ENCODE results near the gene FAM199X. TPM values are rescaled to one million over a fixed set of nuclear protein-coding genes. Genes with fewer than 3 reads are reported as not detected.

FAM199X gene
- 19.6 and 22.4 TPM in 2 replicates for total RNA-seq

DNA sequence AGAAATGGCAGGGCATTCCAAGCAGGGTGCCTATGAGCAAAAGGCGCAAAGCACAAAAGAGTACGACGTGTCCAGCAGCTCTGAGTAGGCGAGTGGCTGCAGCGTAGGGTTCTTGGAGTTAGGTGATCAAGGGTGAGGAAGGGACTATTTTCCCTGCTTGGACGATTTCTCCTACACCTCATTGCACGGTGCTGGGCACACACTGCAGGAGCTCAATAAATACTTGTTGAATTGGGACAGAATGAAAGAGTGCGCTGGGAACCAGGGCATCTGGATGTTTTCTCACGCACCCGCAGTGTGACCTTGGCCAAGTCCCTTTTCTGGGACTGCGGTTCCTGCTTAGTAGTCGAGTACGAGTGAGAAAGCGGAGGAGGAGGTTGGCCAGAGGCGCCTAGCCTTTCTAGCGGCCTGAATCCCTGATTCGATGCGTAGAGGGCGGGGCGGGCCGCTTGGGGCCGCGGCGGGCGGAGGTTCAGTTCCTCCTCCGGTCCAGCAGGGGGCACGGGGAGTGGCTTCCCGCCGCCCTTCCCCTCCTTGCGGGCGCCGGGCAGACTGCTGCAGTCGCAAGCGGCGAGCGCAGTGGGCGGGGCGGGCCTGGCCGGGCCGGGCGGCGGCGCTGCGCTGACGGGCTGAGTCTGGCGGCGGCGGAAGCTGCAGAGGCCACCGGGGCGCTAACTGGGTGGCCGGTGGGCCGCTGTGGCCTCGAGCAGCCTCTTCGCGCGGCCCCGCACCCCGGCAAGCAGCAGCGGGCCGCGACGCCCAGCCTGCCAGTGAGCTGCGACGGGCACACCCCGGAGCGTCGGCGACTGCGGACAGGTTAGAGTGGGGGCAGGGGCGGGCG lies at the start of gene FAM199X:
TSS of gene FAM199X (plus strand) at position 560 of the 841 bp plus-strand sequence. CDS start 333 bp downstream, outside the sequence.
- peak; percentile 88 to 89 for DNase-seq (ENCODE audit: low read depth in 2 of 2)

DNA sequence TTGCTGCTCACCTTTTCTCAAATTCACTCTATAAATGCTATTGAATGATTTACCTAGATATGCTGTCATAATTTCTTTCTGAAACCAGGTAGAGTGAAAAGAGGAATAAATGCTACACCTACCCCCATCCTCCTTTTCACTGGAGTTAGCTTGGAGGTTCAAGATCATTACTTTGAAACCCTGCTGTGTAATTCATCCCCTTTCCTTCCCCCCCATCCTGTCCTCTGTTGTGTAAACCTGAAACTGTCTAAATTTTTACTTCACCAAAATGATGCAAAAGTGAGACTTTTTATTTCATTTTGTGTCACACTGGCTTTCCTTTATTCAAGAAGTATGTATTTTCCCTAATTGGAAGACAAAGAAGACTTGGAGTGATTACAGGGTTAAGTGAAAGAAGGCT lies 48.5 kb upstream of the FAM199X start:
- no peak for DNase-seq (ENCODE audit: low read depth in 2 of 2)

DNA sequence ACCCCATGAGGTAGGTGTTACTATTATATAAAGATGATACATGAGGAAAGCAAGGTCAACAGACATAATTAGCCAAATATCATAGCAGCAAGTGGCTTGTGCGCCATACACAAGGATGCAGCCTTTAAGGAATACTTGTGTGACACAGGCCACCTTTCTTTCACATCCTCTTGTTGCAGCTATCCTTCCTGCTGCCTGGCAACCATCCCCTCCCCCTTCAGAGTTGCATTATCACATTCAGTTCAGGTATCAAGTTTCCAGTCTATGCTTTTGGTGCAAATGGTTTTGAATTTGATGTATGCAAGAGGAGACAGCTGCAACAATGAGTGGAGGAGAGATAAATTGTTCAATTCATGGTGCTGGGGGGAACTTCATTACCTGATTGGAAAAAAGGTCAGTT lies 47.5 kb upstream of the FAM199X start:
- no peak for DNase-seq (ENCODE audit: low read depth in 2 of 2)

DNA sequence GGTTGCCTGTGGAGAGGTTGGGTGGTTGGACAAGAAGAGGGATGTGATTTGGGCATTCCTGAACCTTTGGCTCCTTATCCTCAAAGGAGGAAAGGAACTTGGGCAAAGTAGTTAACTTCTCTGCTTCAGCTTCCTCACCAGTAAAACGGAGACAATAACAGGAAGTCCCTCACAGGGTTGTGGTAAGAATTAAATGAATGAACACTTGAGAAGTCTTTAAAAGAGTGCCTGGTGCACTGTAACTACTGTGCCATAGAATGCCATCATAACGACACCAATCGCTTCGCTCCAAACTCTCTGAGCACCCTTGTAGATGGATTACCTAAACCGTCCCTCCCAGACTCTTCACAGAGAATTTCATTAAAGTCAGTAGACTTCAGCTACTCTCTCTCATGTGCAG lies 43.4 kb upstream of the FAM199X start:
- peak in 1 of 2 donors; percentile 30 for DNase-seq (ENCODE audit: low read depth in 2 of 2)

DNA sequence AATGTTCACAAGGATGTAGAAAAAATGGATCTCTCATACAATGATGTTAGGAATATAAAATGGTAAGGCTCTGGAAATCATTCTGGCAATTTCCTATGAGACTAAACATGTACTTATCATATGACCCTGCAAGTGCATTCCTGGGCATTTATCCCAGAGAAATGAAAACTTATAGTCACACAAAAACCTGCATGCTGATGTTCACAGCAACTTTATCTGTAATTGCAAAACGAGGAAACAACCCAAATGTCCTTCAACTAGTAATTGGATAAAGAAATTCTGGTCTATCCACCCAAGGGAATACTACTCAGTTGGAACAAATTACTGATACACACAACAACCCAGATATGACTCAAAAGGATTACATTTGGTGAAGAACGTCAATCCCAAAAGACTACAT lies 39.4 kb upstream of the FAM199X start:
- DNase-seq (ENCODE audit: low read depth in 2 of 2): no peak

DNA sequence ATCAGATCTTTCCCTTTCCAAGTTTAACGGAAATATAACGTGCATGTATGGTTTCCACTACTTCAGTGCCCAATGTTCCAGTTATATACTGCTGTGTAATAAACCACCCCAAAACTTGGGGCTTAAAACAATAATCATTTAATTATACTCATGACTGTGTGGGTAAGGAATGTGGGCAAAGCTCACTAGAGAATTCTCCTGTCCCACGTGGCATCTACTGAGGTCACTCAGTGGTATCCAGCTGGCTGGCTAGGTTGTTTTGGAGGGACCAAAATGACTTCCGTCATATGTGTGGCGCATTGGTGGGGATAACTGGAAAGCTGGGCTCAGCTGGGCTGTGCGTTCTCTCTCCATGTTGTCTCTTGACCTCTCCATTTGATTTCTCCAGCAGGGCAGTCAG lies 35.4 kb upstream of the FAM199X start:
- no peak for DNase-seq (ENCODE audit: low read depth in 2 of 2)

DNA sequence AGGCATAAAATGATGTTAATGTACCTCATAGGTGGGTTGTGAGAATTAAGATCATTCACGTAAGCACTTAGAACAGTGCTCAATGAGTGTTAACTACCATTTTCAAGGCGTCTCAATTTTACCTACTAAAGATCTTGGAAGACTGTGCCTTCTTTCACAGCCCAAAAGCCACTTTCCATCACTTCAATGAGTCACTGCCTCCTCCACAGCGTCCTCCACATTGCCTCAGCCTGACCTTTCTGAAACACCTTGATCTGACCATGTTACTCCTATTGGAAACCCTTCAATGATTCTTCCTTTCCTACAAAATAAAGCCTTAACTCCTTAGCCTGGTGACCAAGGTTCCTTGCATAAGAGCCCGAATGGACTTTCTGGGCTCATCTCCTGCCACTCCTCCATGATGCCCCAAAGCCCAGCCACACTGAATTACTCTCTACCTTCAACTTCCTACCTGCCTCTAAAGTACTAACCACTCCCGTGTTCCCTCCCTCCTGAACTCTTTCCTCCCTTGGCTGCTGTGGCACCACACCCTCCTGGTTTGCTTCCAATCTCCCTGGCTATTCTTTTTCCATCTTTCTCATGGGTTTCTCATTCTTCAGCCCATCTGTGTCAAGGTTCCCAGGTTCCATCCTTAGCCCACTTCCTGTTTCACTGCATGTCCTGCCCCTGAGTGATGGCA lies 31.5 kb upstream of the FAM199X start:
- DNase-seq (ENCODE audit: low read depth in 2 of 2): no peak

DNA sequence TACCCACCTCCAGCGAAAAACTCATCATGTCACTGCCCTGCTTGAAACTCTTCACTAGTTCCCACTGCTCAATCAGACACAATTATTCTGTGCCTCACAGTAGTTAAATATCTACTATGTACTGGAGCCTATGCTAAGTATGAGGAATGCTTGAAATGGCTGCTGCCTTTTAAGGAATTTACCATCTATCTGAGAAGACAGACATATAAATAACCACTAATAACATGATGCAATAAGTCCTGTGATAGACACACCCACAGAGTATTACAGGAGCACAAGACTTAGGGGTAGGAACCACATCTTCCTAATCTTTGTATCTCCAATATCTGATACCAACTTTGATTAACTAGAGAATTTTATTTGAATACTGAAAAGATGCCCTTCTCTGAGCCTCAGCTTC lies 30.6 kb upstream of the FAM199X start:
- DNase-seq (ENCODE audit: low read depth in 2 of 2): no peak

DNA sequence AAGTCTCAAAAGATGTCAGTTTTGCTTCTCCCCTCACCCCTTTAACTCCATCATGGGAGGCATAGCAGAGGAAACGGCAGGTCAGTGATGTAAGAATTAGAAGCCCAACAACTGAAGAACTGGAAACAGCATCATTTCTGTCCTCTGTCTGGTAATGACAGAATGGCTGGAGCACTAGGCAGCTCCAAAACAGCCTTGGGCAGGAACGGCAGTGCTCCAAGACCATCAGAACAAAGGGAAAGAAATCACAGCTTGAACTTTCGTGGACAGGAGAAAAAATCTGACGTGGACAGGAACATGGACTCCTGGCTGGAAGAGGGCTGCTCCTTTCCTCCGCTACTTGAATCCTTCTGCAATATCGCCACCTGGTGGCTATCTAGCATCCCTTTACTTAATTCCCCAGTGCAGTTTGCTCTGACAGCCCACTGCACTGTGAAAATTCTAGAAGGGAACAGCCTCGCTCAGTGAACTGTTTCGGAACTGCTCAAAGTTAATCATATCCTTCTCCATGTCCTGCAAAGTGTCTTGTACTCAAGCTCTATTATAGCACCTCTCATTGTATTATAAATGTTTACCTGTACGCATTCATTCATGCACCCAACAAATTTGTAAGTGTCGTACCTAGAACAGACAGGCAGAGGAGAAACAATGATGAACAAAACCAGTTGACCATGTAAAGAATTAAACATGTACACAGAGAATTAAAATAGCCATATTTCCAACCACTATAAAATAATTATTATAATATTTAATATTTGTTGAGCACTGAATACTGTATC lies 29.8 kb upstream of the FAM199X start:
- DNase-seq (ENCODE audit: low read depth in 2 of 2): peak; percentile 90 to 92

DNA sequence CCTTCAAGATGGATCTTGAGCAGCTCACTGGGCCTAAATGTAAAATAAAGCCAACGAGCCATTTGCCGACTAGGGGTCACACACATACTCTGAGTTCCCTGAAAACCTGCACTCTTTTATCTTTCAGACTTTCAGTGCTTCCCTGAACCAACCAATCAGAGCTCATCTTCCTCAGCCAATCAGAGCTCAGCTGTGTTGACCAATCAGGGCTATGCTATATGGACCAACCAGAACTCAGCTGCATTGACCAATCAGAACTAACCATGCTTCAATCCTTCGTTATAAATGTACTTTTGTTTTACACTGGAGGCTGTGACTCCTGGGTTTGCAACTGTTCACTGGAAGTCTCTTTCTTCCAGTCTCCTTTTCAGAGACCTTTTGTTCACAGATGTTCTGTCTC lies 28.8 kb upstream of the FAM199X start:
- DNase-seq (ENCODE audit: low read depth in 2 of 2): peak; percentile 28 to 34

DNA sequence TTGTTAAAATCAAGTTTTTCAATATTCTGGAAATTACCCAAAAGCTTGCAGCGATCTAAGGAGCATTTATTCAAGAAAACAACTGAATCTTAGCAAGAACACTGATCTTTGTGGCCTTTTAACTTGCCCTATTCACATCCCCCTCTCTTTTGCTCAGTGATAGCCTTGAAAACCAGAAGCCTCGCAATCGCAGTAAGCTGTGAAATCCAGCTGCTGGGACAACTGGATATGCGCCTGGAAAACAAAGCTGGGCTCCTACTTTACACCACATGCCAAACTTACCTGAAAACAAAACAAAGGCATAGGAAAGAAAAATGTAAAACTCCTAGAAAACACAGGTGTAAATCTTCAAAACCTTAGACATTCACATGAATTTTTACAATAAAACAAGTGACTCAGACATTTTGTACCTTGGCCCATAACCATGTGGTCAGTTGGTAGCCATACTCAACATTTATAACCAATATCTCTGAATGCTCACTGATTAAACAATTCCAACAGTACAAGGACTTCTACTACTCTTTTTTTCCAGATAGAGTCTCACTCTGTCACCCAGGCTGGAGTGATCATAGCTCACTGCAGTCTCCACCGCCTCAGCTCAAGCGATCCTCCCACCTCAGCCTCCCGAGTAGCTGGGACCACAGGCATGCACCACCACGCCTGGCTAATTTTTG lies 25.0 kb upstream of the FAM199X start:
- DNase-seq (ENCODE audit: low read depth in 2 of 2): no peak

DNA sequence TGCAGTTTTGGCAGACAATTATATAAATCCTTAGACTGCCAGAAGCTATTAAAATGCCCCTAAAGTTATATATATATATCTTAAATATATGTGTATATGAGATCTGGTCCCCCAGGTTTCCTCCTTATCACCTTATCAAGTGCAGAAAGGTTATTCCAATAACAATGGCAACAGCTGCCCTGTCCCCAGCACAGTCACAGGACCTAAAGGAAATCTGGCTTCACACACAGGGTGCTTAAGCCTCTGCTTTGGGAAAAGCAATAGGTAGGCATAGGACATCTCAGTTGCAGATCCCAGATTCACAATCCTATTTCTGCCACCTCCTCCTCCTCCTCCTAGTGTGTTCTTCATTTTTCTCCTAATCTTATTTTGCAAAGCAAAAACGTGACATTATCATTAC lies 15.2 kb upstream of the FAM199X start:
- DNase-seq (ENCODE audit: low read depth in 2 of 2): no peak

DNA sequence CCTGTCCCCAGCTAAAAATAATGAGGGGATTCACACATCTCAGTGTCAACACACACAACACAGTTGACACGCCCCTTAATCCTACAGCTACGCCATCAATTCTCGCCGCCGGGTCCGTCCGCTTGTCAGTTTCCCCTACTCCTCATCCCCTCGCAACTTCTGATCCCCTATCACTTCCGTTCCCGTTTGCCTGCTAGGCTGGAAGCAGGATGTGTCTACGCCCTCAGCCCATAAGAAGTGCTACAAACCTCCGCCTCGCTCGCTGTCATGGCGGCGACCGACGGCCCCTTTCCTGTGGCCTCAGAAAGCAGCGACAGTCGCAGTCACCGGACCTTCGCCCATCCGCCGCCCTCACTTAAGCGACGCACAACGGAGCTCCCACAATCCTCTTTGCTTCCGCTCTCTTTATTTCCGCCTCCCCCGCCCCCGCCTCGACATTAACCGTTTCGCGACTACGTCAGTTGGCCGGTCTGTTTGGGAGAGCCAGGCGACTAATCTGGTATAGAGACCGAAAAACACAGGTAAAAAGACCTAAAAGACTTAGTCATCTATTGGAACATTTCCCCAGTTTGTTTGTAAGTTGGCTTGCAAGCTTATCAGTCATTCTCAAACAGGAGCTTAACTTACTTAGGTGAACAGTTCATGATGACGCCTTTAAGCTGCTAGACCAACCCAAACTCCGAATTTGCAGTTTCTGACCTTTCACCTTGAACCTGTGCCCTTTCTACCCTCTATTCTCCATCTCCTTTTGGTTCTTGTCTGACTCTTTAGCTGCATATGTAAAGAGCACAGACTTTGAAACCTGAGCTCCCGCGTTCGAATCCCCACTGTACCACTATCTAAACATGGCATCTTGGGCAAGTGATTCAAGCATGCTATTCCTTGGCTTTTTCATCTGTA lies 9.4 kb upstream of the FAM199X start, which contains the start of gene SLC25A53:
TSS of gene SLC25A53 (minus strand) at position 380 of the 900 bp plus-strand sequence. CDS start 51,752 bp downstream, outside the sequence.
- DNase-seq (ENCODE audit: low read depth in 2 of 2): peak; percentile 86 to 93

DNA sequence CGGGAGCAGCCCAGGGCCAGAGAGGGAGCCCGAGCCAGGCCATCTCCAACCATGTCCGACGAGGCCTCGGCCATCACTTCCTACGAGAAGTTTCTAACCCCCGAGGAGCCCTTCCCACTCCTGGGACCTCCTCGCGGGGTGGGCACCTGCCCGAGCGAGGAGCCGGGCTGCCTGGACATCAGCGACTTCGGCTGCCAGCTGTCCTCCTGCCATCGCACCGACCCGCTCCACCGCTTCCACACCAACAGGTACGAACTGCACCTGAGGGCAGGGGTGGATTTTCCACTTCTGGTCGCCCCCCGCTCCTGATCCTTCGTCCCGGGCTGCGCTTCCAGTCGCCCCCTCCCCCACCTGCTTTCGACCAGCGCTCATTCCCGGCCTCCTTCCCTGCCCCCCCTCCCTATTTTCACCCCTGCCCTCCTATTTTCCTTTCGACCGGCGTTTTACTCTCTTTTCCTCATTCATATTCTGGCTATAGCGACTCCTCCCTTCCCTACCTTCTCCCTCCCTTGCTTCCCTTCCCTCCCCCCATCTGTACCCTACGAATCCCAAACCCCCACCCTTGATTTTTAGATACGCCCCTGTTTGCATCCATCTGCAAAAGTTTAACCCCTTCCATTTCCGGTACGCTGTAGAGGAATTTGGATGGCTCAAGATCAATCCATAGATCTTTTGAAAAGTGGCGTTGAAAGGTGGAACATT lies 633 bp downstream of the FAM199X start:
- DNase-seq (ENCODE audit: low read depth in 2 of 2): no peak

DNA sequence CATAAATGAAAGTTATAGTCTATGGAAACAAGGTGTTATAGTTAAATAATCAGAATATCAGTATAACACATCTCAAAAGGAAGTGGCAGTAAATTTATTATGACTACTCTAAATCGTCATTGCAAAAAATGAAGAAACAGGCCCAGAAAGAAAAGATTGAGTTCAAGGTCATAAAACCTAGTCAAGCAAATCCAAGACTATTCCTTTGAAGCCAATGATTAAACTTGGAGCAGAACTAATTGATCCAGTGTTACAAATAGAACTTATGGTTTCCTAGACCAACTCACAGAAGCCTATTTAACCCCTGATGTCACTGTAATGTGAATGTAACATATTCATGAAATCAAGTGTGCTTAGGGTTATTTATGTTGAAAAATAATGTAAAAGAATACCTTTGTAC lies 1.9 kb downstream of the FAM199X start:
- no peak for DNase-seq (ENCODE audit: low read depth in 2 of 2)

DNA sequence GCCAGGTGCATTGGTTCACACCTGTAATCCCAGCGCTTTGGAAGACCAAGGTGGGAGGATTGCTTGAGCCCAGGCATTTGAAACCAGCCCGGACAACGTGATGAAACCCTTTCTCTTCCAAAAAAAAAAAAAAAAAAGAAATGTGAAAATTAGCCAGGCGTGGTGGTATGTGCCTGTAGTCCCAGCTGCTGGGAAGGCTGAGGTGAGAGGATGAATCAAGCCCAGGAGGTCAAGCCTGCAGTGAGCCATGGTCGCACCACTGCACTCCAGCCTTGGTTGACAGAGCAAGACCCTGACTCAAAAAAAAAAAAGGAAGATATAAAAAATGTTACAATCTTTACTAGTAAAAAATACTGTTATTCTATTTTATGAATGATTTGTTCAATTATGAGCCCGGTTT lies 5.9 kb downstream of the FAM199X start:
- DNase-seq (ENCODE audit: low read depth in 2 of 2): no peak

DNA sequence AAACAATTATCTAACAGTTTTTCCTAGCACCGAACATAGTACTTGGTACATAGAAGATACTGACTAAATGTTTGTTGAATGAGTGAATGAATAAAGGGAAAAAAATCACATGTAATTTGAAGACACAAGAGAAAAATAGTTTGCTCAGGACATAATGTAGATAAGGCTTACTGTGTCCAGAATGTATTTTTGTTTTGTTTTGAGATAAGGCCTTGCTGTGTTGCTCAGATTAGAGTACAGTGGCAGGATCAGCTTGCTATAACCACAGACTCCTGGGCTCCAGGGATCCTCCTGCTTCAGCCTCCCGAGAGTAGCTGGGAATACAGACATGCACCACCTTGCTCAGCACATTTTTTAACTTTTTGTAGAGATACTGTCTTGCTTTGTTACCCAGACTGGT lies 6.5 kb downstream of the FAM199X start:
- DNase-seq (ENCODE audit: low read depth in 2 of 2): no peak

DNA sequence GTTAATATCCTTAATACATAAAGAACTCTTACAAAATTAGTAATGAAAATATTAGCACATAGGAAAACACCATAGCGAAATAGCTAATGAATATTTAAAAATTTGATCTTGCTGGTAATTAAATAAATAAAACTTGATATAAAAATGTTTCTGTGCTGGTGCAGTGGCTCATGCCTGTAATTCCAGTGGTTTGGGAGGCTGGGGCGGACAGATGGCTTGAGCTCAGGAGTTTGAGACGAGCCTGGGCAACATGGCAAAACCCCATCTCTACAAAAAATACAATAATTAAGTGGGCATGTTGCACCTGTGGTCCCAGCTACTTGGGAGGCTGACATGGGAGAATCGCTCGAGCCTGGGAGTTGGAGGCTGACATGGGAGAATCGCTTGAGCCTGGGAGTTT lies 7.6 kb downstream of the FAM199X start:
- no peak for DNase-seq (ENCODE audit: low read depth in 2 of 2)

DNA sequence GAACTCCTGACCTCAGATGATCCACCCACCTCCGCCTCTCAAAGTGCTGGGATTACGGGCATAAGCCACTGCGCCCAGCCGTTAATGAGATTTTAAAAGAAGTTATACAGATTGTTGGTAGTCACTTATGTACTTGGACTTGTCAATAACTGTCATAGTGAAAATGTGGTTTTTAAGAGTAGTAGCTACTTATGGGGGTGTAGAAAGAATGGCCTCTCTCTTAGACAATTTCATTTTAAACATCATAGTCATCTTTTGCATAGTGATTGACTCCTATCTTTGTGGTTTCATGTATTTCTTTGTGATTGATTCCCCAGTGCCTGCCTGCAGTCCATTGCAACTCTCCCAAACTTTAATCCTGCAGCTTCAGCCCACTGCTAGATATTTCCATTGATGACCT lies 17.4 kb downstream of the FAM199X start:
- DNase-seq (ENCODE audit: low read depth in 2 of 2): no peak

DNA sequence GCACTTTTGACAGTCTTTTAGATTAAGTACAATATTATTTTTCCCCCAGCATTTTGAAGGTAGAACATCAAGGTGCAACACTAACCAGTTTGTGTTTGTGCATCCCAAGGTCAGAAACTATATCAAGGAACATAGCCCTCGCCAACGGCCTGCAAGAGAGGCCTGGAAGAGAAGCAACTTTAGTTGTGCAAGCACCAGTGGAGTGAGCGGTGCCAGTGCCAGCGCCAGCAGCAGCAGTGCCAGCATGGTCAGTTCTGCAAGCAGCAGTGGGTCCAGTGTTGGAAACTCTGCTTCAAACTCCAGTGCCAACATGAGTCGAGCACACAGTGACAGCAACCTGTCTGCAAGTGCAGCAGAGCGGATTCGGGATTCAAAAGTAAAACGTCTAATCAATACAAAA lies 21.7 kb downstream of the FAM199X start:
- no peak for DNase-seq (ENCODE audit: low read depth in 2 of 2)

All from lung microvascular endothelial cell (primary cell).